Measurements from ENCODE around the gene ECI1.

GRCh38 chr16:2276368-2277195, 25.2 kb upstream of the ECI1 start:
- no peak for TF ChIP-seq CTCF (IDR thresholded peaks at IDR 0.05; ENCODE audit: low read length)
- TF ChIP-seq EZH2 (optimal IDR thresholded peaks at IDR 0.05; ENCODE audit: low read depth, low read length) = no peak
